ENCODE data around the gene ZNF488. TPM values are rescaled to one million over a fixed set of nuclear protein-coding genes. Genes with fewer than 3 reads are reported as not detected.

Gene ZNF488
- total RNA-seq, 2 experiments from 2014 or later: not detected

Other genes with a start within 250 kb of the ZNF488 start
- not detected for gene GDF10, start 84.1 kb downstream of the ZNF488 start, total RNA-seq
- gene GDF2, start 61.8 kb downstream of the ZNF488 start, total RNA-seq: not detected
- gene RBP3, start 35.9 kb downstream of the ZNF488 start, total RNA-seq: not detected
- not detected for gene ANXA8, start 99.8 kb upstream of the ZNF488 start, total RNA-seq
- gene FAM25G, start 107.4 kb upstream of the ZNF488 start, total RNA-seq: not detected
- gene AGAP9, start 139.3 kb upstream of the ZNF488 start, total RNA-seq: 1 to 10 TPM; 2.7 to 2.8 TPM

Data from activated CD8-positive, alpha-beta T cell treated with anti-CD3 and anti-CD28 coated beads, Interleukin-2, amount 10 ng/mL, durations not matched to agents 7 days and 5 days (primary cell).